ENCODE measurements around the gene FUT8. TPM values are rescaled to one million over a fixed set of nuclear protein-coding genes. Genes with fewer than 3 reads are reported as not detected.

Gene FUT8
- total RNA-seq, 1 donor from 2014 or later = 26.1 TPM

- Histone ChIP-seq H3K27me3 (ENCODE audit: control insufficient read depth in 3 of 3, insufficient read depth in 3 of 3, low read length in 3 of 3) (no peaks in the 10 kb centered on the region), H3K4me1 (ENCODE audit: control insufficient read depth in 3 of 3, insufficient read depth in 3 of 3, low read length in 3 of 3) (peaks cover 0 to 2% (median 0%) of the 10 kb centered on the region in 3 donors), H3K36me3 (ENCODE audit: control insufficient read depth in 3 of 3, insufficient read depth in 3 of 3, low read length in 3 of 3) (no peaks in the 10 kb centered on the region), H3K27ac (ENCODE audit: low read depth, low read length) (no peak overlapping the region), H3K4me3 (ENCODE audit: low read length in 3 of 3) (no peak overlapping the region), H3K9me3 (ENCODE audit: control insufficient read depth in 3 of 3, low read length in 3 of 3) (no peaks in the 10 kb centered on the region), H3K9ac (ENCODE audit: low read depth in 1 of 3, low read length in 3 of 3) (no peak overlapping the region)
These were observed 16.2 kb downstream of the FUT8 start for GRCh38 chr14:65428691-65429090.

- H3K9ac ChIP-seq (ENCODE audit: low read depth in 1 of 3, low read length in 3 of 3) = no peak overlapping the region
- H3K27me3 ChIP-seq (ENCODE audit: control insufficient read depth in 3 of 3, insufficient read depth in 3 of 3, low read length in 3 of 3) = no peaks in the 10 kb centered on the region
- no peaks in the 10 kb centered on the region for H3K9me3 ChIP-seq (ENCODE audit: control insufficient read depth in 3 of 3, low read length in 3 of 3)
- no peak overlapping the region for H3K27ac ChIP-seq (ENCODE audit: low read depth, low read length)
- no peak overlapping the region for H3K4me3 ChIP-seq (ENCODE audit: low read length in 3 of 3)
- peaks cover 0 to 2% (median 0%) of the 10 kb centered on the region in 3 donors for H3K4me1 ChIP-seq (ENCODE audit: control insufficient read depth in 3 of 3, insufficient read depth in 3 of 3, low read length in 3 of 3)
- H3K36me3 ChIP-seq (ENCODE audit: control insufficient read depth in 3 of 3, insufficient read depth in 3 of 3, low read length in 3 of 3) = no peaks in the 10 kb centered on the region
These were observed 17.2 kb downstream of the FUT8 start for GRCh38 chr14:65429757-65430156.

- Histone ChIP-seq H3K9ac (ENCODE audit: low read depth in 1 of 3, low read length in 3 of 3) (no peak overlapping the region), H3K4me3 (ENCODE audit: low read length in 3 of 3) (no peak overlapping the region), H3K27ac (ENCODE audit: low read depth, low read length) (no peak overlapping the region), H3K27me3 (ENCODE audit: control insufficient read depth in 3 of 3, insufficient read depth in 3 of 3, low read length in 3 of 3) (no peaks in the 10 kb centered on the region), H3K36me3 (ENCODE audit: control insufficient read depth in 3 of 3, insufficient read depth in 3 of 3, low read length in 3 of 3) (no peaks in the 10 kb centered on the region), H3K4me1 (ENCODE audit: control insufficient read depth in 3 of 3, insufficient read depth in 3 of 3, low read length in 3 of 3) (peaks cover 0 to 2% (median 0%) of the 10 kb centered on the region in 3 donors), H3K9me3 (ENCODE audit: control insufficient read depth in 3 of 3, low read length in 3 of 3) (no peaks in the 10 kb centered on the region)
These were observed 18.7 kb downstream of the FUT8 start for GRCh38 chr14:65431245-65431644.

- Histone ChIP-seq H3K27ac (ENCODE audit: low read depth, low read length) (no peak overlapping the region), H3K4me1 (ENCODE audit: control insufficient read depth in 3 of 3, insufficient read depth in 3 of 3, low read length in 3 of 3) (peaks cover 0 to 2% (median 0%) of the 10 kb centered on the region in 3 donors), H3K9me3 (ENCODE audit: control insufficient read depth in 3 of 3, low read length in 3 of 3) (no peaks in the 10 kb centered on the region), H3K36me3 (ENCODE audit: control insufficient read depth in 3 of 3, insufficient read depth in 3 of 3, low read length in 3 of 3) (no peaks in the 10 kb centered on the region), H3K27me3 (ENCODE audit: control insufficient read depth in 3 of 3, insufficient read depth in 3 of 3, low read length in 3 of 3) (no peaks in the 10 kb centered on the region), H3K4me3 (ENCODE audit: low read length in 3 of 3) (no peak overlapping the region), H3K9ac (ENCODE audit: low read depth in 1 of 3, low read length in 3 of 3) (no peak overlapping the region)
These were observed 19.4 kb downstream of the FUT8 start for GRCh38 chr14:65431951-65432350.

- Histone ChIP-seq H3K4me3 (ENCODE audit: low read length in 3 of 3) (no peak overlapping the region), H3K9me3 (ENCODE audit: control insufficient read depth in 3 of 3, low read length in 3 of 3) (no peaks in the 10 kb centered on the region), H3K9ac (ENCODE audit: low read depth in 1 of 3, low read length in 3 of 3) (no peak overlapping the region), H3K4me1 (ENCODE audit: control insufficient read depth in 3 of 3, insufficient read depth in 3 of 3, low read length in 3 of 3) (peaks cover 0 to 2% (median 0%) of the 10 kb centered on the region in 3 donors), H3K36me3 (ENCODE audit: control insufficient read depth in 3 of 3, insufficient read depth in 3 of 3, low read length in 3 of 3) (no peaks in the 10 kb centered on the region), H3K27ac (ENCODE audit: low read depth, low read length) (no peak overlapping the region), H3K27me3 (ENCODE audit: control insufficient read depth in 3 of 3, insufficient read depth in 3 of 3, low read length in 3 of 3) (no peaks in the 10 kb centered on the region)
These were observed 19.9 kb downstream of the FUT8 start for GRCh38 chr14:65432361-65432948.

- H3K27ac ChIP-seq (ENCODE audit: low read depth, low read length) = no peak overlapping the region
- H3K9me3 ChIP-seq (ENCODE audit: control insufficient read depth in 3 of 3, low read length in 3 of 3) = no peaks in the 10 kb centered on the region
- H3K27me3 ChIP-seq (ENCODE audit: control insufficient read depth in 3 of 3, insufficient read depth in 3 of 3, low read length in 3 of 3) = no peaks in the 10 kb centered on the region
- H3K9ac ChIP-seq (ENCODE audit: low read depth in 1 of 3, low read length in 3 of 3) = no peak overlapping the region
- no peaks in the 10 kb centered on the region for H3K36me3 ChIP-seq (ENCODE audit: control insufficient read depth in 3 of 3, insufficient read depth in 3 of 3, low read length in 3 of 3)
- peaks cover 0 to 2% (median 0%) of the 10 kb centered on the region in 3 donors for H3K4me1 ChIP-seq (ENCODE audit: control insufficient read depth in 3 of 3, insufficient read depth in 3 of 3, low read length in 3 of 3)
- no peak overlapping the region for H3K4me3 ChIP-seq (ENCODE audit: low read length in 3 of 3)
These were observed 20.6 kb downstream of the FUT8 start for GRCh38 chr14:65433157-65433556.

- Histone ChIP-seq H3K9me3 (ENCODE audit: control insufficient read depth in 3 of 3, low read length in 3 of 3) (no peaks in the 10 kb centered on the region), H3K4me1 (ENCODE audit: control insufficient read depth in 3 of 3, insufficient read depth in 3 of 3, low read length in 3 of 3) (peaks cover 0 to 2% (median 0%) of the 10 kb centered on the region in 3 donors), H3K9ac (ENCODE audit: low read depth in 1 of 3, low read length in 3 of 3) (no peak overlapping the region), H3K27me3 (ENCODE audit: control insufficient read depth in 3 of 3, insufficient read depth in 3 of 3, low read length in 3 of 3) (no peaks in the 10 kb centered on the region), H3K4me3 (ENCODE audit: low read length in 3 of 3) (no peak overlapping the region), H3K27ac (ENCODE audit: low read depth, low read length) (no peak overlapping the region), H3K36me3 (ENCODE audit: control insufficient read depth in 3 of 3, insufficient read depth in 3 of 3, low read length in 3 of 3) (no peaks in the 10 kb centered on the region)
These were observed 21.1 kb downstream of the FUT8 start for GRCh38 chr14:65433646-65434045.

- H3K4me1 ChIP-seq (ENCODE audit: control insufficient read depth in 3 of 3, insufficient read depth in 3 of 3, low read length in 3 of 3) = peaks cover 0 to 2% (median 0%) of the 10 kb centered on the region in 3 donors
- H3K9ac ChIP-seq (ENCODE audit: low read depth in 1 of 3, low read length in 3 of 3) = no peak overlapping the region
- H3K27ac ChIP-seq (ENCODE audit: low read depth, low read length) = no peak overlapping the region
- H3K36me3 ChIP-seq (ENCODE audit: control insufficient read depth in 3 of 3, insufficient read depth in 3 of 3, low read length in 3 of 3) = no peaks in the 10 kb centered on the region
- no peaks in the 10 kb centered on the region for H3K27me3 ChIP-seq (ENCODE audit: control insufficient read depth in 3 of 3, insufficient read depth in 3 of 3, low read length in 3 of 3)
- no peak overlapping the region for H3K4me3 ChIP-seq (ENCODE audit: low read length in 3 of 3)
- no peaks in the 10 kb centered on the region for H3K9me3 ChIP-seq (ENCODE audit: control insufficient read depth in 3 of 3, low read length in 3 of 3)
These were observed 21.8 kb downstream of the FUT8 start for GRCh38 chr14:65434216-65434850.

GRCh38 chr14:65438266-65438933 lies 25.9 kb downstream of the FUT8 start:
- Histone ChIP-seq H3K27me3 (ENCODE audit: control insufficient read depth in 3 of 3, insufficient read depth in 3 of 3, low read length in 3 of 3) (no peaks in the 10 kb centered on the region), H3K4me1 (ENCODE audit: control insufficient read depth in 3 of 3, insufficient read depth in 3 of 3, low read length in 3 of 3) (no peaks in the 10 kb centered on the region), H3K36me3 (ENCODE audit: control insufficient read depth in 3 of 3, insufficient read depth in 3 of 3, low read length in 3 of 3) (no peaks in the 10 kb centered on the region), H3K4me3 (ENCODE audit: low read length in 3 of 3) (no peak overlapping the region), H3K9ac (ENCODE audit: low read depth in 1 of 3, low read length in 3 of 3) (no peak overlapping the region), H3K9me3 (ENCODE audit: control insufficient read depth in 3 of 3, low read length in 3 of 3) (no peaks in the 10 kb centered on the region), H3K27ac (ENCODE audit: low read depth, low read length) (no peak overlapping the region)

- Histone ChIP-seq H3K9ac (ENCODE audit: low read depth in 1 of 3, low read length in 3 of 3) (no peak overlapping the region), H3K27ac (ENCODE audit: low read depth, low read length) (no peak overlapping the region), H3K4me1 (ENCODE audit: control insufficient read depth in 3 of 3, insufficient read depth in 3 of 3, low read length in 3 of 3) (no peaks in the 10 kb centered on the region), H3K36me3 (ENCODE audit: control insufficient read depth in 3 of 3, insufficient read depth in 3 of 3, low read length in 3 of 3) (no peaks in the 10 kb centered on the region), H3K9me3 (ENCODE audit: control insufficient read depth in 3 of 3, low read length in 3 of 3) (no peaks in the 10 kb centered on the region), H3K27me3 (ENCODE audit: control insufficient read depth in 3 of 3, insufficient read depth in 3 of 3, low read length in 3 of 3) (no peaks in the 10 kb centered on the region), H3K4me3 (ENCODE audit: low read length in 3 of 3) (no peak overlapping the region)
These were observed 26.6 kb downstream of the FUT8 start for GRCh38 chr14:65439117-65439516.
